NCI-H510A (cell line): ENCODE data around the gene OR4X2.
"Not testable (repeated sequence)": the region's sequence is repeated elsewhere in the genome, so short reads cannot be mapped to it uniquely, and the experiment has no call there.

ENCODE experiments used
- DNase-seq: peaks from one replicate; lab custom pipeline; 2025; lab: John Stamatoyannopoulos, UW

The OR4X2 gene, protein sequence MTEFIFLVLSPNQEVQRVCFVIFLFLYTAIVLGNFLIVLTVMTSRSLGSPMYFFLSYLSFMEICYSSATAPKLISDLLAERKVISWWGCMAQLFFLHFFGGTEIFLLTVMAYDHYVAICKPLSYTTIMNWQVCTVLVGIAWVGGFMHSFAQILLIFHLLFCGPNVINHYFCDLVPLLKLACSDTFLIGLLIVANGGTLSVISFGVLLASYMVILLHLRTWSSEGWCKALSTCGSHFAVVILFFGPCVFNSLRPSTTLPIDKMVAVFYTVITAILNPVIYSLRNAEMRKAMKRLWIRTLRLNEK

DNA sequence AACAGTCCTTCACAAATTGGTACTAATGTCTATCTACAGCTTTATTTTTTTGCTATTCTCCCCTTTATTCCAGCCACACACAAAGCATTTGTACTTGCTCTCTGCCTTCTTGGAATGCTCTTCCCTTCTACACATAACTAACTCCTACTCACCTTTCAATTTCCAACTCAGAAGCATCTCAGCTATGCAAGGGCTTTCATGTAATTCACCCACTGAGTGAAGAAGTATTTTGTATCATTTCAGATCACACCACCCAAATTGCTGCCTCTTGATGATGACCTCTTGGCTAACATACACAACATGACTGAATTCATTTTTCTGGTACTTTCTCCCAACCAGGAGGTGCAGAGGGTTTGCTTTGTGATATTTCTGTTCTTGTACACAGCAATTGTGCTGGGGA, at the start of gene OR4X2:
Gene OR4X2, plus strand, starts transcription at position 301 of the 400 bp plus-strand sequence. Its CDS starts 0 bp downstream, at position 301.
- DNase-seq, result no peak

DNA sequence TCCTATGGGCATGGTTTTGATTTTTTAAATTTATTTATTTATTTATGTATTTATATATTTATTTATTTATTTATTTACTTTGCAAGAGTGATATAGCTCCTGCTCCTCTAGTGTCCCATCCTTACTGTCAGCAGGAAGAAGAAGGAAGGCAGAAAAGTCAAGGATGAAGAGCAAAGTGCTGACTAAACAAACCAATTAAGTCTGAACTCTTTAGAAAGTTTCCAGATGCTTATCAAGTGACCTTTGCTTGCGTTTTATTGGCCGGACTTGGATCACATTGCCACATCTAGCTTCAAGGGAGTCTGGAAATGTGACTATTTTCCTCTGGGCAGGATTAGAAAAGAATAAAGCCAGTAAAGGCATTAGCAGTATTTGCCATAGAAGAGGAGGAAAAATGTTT, 37.0 kb upstream of the OR4X2 start:
- no peak for DNase-seq

DNA sequence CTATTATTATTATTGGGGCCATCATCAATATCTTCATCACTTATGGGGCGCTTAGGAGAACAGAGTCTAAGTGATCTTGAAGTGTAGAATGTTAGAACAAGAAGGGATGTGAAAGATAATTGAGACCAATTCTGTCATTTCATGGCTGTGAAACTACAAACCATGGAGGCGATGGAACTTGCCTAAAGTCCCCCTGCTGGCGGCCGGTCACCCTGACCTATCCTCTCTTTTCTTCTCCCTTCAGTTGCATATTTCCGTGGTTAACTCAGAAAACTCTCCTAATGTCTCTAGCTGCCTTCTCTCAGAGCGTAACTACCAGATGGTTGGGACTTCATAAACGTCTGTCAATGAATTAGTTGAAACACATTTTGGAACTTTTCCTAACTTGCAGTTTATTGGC, 34.9 kb upstream of the OR4X2 start:
- DNase-seq, result no peak

DNA sequence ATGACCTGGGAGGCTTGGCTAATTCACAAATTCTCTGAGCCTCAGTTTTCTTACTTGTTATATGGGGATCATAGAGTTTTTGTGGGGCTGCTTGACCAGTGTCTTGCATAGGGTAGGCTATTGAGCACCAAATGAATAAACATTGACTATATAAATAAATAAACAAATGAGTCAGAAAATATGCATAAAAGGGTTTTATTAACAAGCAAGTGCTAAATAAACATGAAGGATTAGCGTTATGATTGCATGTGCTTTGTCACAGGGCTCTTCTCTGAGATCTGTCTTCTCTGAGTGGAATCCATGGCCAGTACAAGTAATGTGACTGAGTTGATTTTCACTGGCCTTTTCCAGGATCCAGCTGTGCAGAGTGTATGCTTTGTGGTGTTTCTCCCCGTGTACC, 28.4 kb upstream of the OR4X2 start, which contains the start of gene OR4B1:
Gene OR4B1, plus strand, starts transcription at position 301 of the 400 bp plus-strand sequence. Its CDS starts 0 bp downstream, at position 301.
- DNase-seq, result no peak

DNA sequence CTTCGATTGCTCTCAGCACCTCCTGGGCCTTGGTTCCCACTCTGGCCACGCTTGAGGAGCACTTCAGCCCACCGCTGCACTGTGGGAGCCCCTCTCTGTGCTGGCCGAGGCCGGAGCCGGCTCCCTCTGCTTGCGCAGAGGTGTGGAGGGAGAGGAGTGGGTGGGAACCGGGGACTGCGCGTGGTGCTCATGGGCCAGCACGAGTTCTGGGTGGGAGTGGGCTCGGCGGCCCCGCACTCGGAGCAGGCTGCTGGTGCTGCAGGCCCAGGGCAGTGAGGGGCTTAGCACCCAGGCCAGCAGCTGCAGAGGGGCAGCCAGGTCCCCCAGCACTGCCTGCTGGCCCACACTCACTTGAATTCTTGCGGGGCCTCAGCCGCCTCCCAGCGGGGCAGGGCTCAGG, 16.1 kb upstream of the OR4X2 start:
- no peak for DNase-seq

DNA sequence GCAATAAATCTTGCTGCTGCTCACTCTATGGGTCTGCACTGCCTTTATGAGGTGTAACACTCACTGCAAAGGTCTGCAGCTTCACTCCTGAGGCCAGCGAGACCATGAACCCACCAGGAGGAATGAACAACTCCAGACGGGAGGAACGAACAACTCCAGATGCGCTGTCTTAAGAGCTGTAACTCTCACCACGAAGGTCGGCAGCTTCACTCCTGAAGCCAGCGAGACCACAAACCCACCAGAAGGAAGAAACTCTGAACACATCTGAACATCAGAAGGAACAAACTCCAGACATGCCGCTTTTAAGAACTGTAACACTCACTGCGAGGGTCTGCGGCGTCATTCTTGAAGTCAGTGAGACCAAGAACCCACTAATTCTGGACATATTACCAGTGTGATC, 14.8 kb upstream of the OR4X2 start:
- not testable (repeated sequence) for DNase-seq

DNA sequence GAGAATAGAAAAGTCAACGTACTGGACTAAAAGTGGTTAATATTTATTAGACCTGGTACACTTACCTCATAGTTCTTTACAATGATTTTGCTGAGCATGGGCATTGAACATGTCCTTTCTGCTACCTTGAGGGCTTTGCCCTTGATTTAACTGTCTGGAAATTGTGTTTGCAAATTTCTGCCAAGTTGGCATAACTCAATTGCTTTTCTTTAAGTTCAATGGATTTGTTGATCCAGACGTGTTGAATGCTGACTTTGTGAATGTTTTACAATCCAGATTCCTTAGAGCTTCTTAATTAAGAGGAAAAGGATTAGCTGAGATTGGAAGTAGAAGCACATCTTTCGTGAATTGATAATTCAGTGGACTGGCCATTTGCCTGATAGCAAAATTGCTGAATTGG, 7.2 kb upstream of the OR4X2 start:
- no peak for DNase-seq

DNA sequence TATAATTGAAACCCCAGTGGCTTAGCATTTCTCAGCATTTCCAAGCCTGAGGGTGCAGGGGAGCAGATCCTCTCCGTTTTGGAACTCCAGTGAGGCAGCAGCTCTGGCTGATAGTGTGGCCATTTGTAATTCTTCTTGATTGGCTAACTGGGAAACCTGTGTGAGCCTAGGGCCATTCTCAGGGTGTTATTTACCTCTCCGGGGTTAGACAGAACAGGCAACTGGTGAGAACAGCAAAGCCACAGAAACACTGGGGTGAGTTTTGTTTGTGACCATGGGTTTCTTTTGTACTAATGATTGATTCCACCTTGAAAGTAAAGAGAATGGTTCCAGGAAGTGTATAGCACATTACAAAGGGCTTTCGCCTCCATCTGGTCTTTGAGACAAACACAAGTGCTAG, 2.4 kb upstream of the OR4X2 start:
- no peak for DNase-seq

DNA sequence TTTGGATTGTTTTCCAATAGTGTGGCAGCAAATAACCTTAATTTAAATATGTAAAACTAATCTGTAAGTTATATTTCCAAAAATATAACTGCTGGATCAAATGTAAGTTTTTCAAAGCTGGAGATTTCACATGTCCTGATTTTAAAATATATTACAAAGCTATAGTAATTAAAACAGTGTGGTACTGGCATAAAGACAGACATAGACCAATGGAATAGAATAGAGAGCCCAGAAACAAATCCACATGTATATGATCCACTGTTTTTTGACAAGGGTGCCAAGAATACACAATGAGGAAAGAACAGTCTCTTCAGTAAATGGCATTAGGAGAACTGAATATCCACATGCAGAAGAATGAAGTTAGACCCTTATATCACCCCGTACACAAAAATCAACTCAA, 4.0 kb downstream of the OR4X2 start:
- DNase-seq, result no peak

DNA sequence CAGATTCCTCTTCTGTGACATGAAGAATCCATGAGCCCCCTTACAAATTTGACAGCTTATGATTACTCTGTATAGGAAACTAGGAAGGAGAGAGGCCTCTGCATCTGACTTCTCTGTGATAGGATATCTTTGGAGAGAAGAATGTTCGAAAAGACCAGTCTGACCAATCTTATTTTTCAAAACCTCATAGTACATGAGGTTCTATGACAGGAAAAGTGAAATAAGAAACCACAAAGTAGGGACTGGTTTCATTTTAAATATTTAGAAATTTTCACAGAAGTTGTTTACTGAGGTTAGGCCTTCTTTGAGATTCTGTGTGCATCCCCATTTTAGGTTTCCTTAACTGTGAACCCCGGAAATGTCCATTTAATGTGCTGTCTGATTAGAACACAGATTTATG, 16.7 kb downstream of the OR4X2 start:
- no peak for DNase-seq

DNA sequence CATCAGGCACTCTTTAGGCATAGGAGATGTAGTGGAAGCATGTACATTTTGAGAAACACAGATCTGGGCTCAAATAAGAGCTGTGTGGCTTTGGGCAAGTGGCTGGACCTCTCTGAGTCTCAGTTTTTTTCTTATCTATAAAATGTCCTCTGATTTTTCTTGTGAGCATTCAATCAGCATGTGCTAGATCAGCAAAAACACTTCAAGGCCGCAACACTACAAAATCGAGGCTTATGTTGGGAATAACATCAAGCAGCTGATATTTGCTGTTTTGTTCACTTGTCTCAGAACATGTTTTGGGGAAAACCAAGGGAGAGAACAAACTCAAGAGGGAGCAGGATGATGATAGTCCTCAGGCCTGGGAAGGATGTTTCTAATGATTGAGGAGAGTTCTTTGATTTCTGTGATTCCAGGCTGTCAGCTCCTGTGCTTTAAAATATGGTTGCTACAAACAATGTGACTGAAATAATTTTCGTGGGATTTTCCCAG, 18.6 kb downstream of the OR4X2 start, which contains the start of gene OR4X1:
Gene OR4X1, plus strand, starts transcription at position 439 of the 489 bp plus-strand sequence. Its CDS starts 0 bp downstream, at position 439.
- DNase-seq, result no peak

DNA sequence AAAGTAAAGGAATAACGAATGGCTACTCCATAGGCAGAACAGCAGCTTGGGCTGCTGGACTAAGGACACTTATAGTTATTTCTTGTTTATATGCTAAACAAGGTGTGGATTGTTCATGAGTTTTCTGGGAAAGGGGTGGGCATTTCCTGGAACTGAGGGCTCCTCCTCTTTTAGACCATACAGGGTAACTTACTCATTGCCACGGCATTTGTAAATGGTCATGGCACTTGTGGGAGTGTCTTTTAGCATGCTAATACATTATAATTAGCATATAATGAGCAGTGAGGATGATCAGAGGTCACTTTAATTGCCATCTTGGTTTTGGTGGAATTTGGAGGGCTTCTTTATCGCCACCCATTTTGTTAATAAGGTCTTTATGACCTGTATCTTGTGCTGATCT, 25.7 kb downstream of the OR4X2 start:
- no peak for DNase-seq

DNA sequence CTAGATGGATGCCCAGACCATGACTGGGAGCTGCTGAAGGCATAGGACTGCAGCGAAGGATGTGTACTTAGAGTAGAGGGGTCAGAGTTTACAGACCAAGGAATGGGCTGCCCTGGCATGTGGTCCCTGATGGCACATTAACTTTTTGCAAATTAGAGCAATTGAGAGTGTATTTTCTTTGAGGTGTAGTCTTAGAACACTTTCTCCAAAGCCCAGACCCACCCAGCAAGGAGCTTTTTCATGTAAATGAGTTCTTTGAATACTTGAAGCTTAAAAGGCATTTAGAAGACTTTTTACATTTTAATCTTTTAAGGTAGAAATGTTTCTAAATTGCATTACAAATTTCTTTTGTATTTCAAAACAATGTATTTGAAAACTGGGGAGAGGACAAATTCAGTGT, 27.7 kb downstream of the OR4X2 start:
- DNase-seq, result no peak
